ENCODE data around the gene PIAS1.

Gene PIAS1

GRCh38 chr15:68129072-68129471 lies 75.0 kb downstream of the PIAS1 start:
- no peak for DNase-seq (ENCODE audit: low read depth)
- no peak for TF ChIP-seq CTCF (IDR thresholded peaks at IDR 0.05; ENCODE audit: low read depth, low read length, missing control alignments)
- no peak overlapping the region for H3K4me3 ChIP-seq (ENCODE audit: low read depth, low read length)

- no peak for DNase-seq (ENCODE audit: low read depth)
- no peak for TF ChIP-seq CTCF (IDR thresholded peaks at IDR 0.05; ENCODE audit: low read depth, low read length, missing control alignments)
- no peak overlapping the region for H3K4me3 ChIP-seq (ENCODE audit: low read depth, low read length)
These were observed 76.7 kb downstream of the PIAS1 start for GRCh38 chr15:68130851-68131250.

- no peak overlapping the region for H3K4me3 ChIP-seq (ENCODE audit: low read depth, low read length)
- no peak for TF ChIP-seq CTCF (IDR thresholded peaks at IDR 0.05; ENCODE audit: low read depth, low read length, missing control alignments)
- DNase-seq (ENCODE audit: low read depth), result no peak
These were observed 83.0 kb downstream of the PIAS1 start for GRCh38 chr15:68137096-68137495.

GRCh38 chr15:68143129-68143528 lies 89.0 kb downstream of the PIAS1 start:
- no peak overlapping the region for H3K4me3 ChIP-seq (ENCODE audit: low read depth, low read length)
- TF ChIP-seq CTCF (IDR thresholded peaks at IDR 0.05; ENCODE audit: low read depth, low read length, missing control alignments), result no peak
- no peak for DNase-seq (ENCODE audit: low read depth)

GRCh38 chr15:68143785-68144184 lies 89.7 kb downstream of the PIAS1 start:
- H3K4me3 ChIP-seq (ENCODE audit: low read depth, low read length), result no peak overlapping the region

GRCh38 chr15:68145706-68146105 lies 91.6 kb downstream of the PIAS1 start:
- DNase-seq (ENCODE audit: low read depth), result no peak
- TF ChIP-seq CTCF (IDR thresholded peaks at IDR 0.05; ENCODE audit: low read depth, low read length, missing control alignments), result no peak
- H3K4me3 ChIP-seq (ENCODE audit: low read depth, low read length), result no peak overlapping the region

More at GRCh38 chr15:68143785-68144184, 89.7 kb downstream of the PIAS1 start:
- TF ChIP-seq CTCF (IDR thresholded peaks at IDR 0.05; ENCODE audit: low read depth, low read length, missing control alignments), result no peak
- no peak for DNase-seq (ENCODE audit: low read depth)

- H3K4me3 ChIP-seq (ENCODE audit: low read depth, low read length), result no peak overlapping the region
- DNase-seq (ENCODE audit: low read depth), result no peak
- no peak for TF ChIP-seq CTCF (IDR thresholded peaks at IDR 0.05; ENCODE audit: low read depth, low read length, missing control alignments)
These were observed 93.9 kb downstream of the PIAS1 start for GRCh38 chr15:68148039-68148438.
